GM21447 (cell line): Measurements from ENCODE around the gene FAM114A2.
"Not testable (repeated sequence)": the region's sequence is repeated elsewhere in the genome, so short reads cannot be mapped to it uniquely, and the experiment has no call there.

Experiments used
- ATAC-seq: cut with Tn5 transposase; IDR thresholded peaks from one replicate; pipeline ENCODE4 v1.9.1; 2021; ENCODE audit not compliant: unreplicated experiment

FAM114A2 gene

GRCh38 chr5:154038707-154039457 is at the start of gene FAM114A2, which contains the start of gene MFAP3:
TSS of gene FAM114A2 (minus strand) at chr5:154038910. CDS start at chr5:154034953, 3,957 bp downstream.
TSS of gene MFAP3 (plus strand) at chr5:154038967. CDS start at chr5:154049723, 10,756 bp downstream.
- peak; percentile 96 for ATAC-seq

DNA sequence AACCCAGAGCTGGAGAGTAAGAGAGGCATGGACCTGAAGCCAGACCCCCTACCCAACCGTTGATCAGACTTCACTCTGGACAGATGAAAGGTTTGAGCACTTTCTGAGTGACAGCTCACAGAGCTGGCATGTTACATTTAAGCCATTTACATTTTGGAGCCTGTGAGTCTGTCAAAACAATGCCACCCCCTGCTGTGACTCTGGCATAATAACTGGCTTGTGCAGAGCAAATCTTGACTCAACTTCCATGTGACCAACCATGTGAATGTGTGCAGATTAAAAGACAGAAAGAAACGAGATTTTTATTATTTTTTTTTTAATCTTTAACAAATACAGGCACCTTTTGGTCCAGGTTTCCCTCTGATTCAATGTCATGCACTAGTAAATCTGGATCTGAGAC is 48.5 kb upstream of the FAM114A2 start:
- no peak for ATAC-seq

- no peak for ATAC-seq
Measured at GRCh38 chr5:154086641-154087040, 47.9 kb upstream of the FAM114A2 start.

GRCh38 chr5:154086146-154086545 is 47.4 kb upstream of the FAM114A2 start:
- ATAC-seq, result no peak

DNA sequence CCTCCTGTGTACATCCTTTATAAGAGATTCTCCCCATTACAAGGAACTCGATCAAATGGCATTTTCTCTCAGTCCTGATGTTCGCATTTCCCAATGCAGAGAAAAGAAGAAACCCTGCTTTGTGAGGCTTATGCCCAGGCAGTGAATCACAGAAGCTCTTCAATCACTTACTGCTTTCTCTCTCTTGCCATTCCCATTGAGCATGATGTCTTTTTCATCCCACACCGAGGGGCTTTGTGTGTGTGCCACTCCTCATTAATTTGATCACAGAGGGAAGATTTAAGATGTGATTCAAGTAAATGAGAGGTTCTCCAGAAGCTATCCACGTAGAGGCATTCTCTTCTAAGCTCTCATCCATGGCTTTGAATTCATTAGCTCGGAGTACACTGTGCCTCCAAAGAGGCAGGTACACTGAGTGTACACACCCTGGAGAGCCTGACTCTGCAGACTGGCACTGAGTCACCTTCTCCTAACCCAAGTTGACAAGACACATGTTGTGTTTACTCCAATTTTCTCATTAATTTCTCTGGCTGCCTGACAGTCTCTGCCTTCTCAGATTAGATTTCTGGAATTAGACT is 45.4 kb upstream of the FAM114A2 start:
- ATAC-seq, result no peak

DNA sequence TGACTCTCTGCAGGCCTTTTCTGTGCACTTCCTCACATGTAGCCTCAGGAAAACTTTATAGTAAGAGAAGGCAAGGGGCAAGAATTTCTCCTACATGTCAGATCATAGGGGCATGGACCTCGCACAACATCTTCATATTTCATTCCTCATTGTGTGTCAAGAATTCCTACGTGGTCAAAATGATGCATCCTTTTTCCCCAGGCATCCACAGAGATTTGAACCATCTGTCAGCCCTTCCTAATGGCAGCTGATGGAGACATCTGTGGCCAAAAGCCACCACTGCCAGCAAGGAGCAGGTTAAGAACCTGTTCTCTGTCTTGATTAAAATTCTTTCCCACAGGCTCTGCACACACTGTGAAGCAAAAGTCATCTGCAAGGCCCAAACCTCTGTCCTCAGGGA is 42.5 kb upstream of the FAM114A2 start:
- no peak for ATAC-seq

DNA sequence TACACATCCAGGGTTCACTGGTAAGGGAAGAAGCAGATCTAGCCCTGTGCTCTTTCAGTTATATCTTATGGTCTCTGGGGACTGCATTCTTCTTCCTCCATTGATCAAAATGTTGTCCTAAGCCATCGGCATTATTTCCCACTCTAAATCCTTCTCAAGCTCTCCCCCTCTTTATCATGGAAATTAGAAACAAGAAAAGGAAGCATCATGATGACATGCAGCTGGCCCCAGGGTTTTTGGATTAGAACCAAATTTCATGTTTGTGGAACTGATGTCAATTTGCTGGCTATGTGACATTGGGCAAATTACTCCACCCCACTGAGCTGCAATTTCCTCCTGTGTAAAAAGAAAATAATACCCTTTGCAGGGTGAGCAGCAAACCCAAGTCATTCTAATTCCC is 39.6 kb upstream of the FAM114A2 start:
- no peak for ATAC-seq

- ATAC-seq, result no peak
Measured at GRCh38 chr5:154077696-154078095, 39.0 kb upstream of the FAM114A2 start.

DNA sequence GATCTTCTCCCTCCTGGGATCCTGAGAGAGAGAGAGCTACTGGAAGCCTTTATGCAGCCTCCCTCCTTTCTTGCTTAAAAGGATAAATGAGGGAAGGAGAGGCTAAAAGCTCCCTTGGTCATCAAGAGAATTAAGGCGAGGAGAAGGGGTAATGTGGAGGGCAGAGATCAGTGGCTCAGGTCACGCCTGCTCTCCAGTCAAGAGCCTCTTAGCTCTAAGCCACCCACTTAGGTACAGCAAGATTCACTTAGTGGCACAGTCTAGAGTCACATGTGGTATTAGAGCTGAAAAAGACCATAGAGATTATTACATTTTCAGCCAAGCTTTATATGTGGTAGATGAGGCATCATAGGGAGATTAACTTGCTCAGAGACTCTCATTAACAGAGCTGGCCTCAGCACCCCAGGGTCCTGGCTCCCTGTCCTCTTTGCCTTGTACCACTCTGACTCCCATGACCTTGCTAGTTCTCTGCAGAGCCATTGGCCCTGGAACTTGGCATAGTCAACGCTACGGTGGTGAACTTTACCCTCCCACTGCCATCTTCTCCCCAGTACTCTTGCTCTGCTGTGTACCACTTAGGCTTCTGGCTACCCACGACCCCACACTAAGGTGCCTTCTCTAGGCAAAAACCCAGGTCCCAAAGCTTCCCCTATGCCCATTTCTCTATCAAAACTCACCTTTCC is 37.7 kb upstream of the FAM114A2 start:
- ATAC-seq, result no peak

DNA sequence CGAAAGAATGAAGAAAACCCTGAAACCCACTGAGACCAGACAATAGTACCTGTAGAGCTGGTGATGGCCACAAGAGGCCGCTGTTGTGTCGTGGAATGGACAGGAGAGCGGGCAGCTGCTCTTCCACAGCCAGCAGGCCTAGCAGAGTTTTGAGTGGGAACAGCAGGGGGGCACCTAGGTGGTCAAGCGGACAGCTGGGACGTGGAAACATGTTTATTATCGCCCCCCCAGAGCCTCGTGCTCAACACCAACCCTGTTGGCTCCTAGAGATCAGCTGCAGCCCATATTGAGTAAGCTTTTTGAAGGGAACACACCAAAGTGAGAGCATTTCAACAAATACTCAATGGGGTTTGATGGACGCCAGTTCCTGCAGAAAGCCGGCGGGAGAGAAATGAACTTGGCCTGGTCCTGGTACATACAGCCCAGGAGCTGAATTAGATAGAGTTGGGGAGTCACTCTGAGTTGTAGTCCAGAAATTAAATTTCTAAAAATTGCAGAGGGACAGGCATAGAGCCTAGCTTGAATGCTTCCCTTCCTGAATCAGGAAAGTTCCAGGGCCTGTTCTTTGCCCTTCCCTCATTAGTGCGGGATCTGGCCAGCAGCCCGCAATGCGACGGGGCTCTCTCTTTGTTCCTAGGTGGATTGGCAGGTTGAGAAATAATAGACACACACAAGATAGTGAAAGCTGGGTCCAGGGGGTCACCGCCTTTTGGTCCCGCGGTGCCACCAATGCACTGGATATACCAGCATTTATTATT is 33.9 kb upstream of the FAM114A2 start:
- ATAC-seq, result peak; percentile 96

DNA sequence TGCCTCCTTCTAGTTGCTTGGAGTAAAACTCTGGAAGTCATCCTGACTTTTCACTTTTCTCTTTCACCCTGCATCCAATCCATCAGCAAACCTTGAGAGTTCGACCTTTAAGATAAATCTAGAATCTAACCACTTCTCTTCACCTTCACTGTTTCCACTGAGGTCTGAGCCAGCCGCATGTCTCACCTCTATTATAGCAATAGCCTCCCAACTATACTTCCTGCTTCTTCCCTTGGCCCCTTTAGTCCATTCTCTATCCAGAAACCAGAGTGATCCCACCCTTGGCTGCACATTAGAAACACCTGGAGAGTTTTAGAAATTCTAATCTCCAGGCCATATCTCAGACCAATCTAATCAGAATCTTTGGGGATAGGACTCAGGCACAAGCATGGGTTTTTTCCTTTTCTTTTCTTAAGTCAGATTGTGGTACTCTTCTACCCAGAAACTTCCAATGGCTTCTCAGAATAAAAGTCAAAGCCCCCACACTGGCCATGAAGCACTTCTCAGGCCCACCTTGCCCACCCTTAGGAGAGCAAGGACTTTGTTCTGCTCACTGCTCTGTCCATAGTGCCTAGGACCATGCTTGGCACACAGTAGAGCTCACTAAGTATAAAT is 33.2 kb upstream of the FAM114A2 start:
- ATAC-seq, result no peak

GRCh38 chr5:154069854-154070253 is 31.1 kb upstream of the FAM114A2 start:
- not testable (repeated sequence) for ATAC-seq

DNA sequence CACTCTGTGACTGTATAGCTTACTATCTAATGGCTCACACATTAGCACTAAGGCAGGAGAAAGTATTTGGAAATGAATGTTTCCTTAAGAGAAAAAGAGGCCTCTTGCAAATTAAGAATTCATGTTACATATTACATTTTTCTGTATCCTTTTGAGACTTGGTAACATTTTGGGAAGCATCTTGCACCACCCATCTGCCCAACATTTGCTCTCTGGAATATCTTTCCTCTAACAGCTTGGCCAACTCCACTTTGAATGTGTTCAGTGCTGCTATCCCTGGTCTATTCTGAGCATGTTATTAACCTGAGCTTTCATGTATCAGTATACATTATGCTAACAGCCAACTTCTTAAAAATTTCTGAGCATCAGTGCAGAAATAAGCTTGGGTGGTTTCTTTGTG is 27.3 kb upstream of the FAM114A2 start:
- no peak for ATAC-seq

- ATAC-seq, result no peak
Measured at GRCh38 chr5:154063372-154063771, 24.7 kb upstream of the FAM114A2 start.

DNA sequence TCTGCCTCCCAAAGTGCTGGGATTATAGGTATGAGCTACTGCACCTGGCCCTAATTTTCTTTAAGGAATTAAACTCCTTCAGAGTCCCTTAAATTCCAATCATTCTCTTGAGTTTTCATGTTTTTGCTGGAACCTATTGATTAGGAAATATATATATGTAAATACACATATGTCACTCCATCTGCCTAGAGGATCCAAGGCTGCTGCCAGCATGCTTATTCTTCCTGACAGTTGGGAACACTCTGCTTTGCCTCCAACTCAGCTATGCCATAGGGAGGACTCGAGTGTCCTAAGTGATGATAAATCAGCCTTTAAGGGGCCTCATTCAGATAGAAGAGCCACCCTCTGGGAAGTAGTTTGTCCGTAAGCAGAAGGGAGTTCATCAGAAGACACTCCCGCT is 21.9 kb upstream of the FAM114A2 start:
- ATAC-seq, result no peak

- ATAC-seq, result no peak
Measured at GRCh38 chr5:154059583-154059982, 20.9 kb upstream of the FAM114A2 start.

- peak; percentile 34 for ATAC-seq
Measured at GRCh38 chr5:154059039-154059430, 20.3 kb upstream of the FAM114A2 start.

- peak; percentile 64 for ATAC-seq
Measured at GRCh38 chr5:154058055-154059038, 19.6 kb upstream of the FAM114A2 start.

DNA sequence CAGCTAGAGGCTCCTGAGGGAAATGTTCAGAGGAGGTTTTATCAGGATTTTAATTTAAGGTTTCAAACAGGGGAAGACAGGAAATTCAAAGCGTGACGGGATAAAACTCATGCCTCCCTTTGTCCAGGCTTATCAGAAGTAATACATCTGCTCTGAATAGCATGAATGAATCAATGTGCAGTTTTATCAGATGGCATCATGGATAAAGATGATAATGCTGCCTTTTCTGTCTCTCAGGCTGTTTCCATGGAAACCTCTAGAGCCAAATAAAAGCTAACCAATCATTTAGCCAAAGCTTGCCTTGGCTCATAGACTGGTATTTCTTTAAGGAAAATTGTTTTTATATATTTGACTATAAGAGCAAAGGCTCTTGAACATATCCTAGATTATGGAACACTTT is 16.5 kb upstream of the FAM114A2 start:
- ATAC-seq, result no peak

- no peak for ATAC-seq
Measured at GRCh38 chr5:154053468-154053867, 14.8 kb upstream of the FAM114A2 start.
